ENCODE measurements around the gene LECT2.
A peak's percentile ranks its signal among the peaks of the same experiment; 100 is the strongest.

Gene LECT2

DNA sequence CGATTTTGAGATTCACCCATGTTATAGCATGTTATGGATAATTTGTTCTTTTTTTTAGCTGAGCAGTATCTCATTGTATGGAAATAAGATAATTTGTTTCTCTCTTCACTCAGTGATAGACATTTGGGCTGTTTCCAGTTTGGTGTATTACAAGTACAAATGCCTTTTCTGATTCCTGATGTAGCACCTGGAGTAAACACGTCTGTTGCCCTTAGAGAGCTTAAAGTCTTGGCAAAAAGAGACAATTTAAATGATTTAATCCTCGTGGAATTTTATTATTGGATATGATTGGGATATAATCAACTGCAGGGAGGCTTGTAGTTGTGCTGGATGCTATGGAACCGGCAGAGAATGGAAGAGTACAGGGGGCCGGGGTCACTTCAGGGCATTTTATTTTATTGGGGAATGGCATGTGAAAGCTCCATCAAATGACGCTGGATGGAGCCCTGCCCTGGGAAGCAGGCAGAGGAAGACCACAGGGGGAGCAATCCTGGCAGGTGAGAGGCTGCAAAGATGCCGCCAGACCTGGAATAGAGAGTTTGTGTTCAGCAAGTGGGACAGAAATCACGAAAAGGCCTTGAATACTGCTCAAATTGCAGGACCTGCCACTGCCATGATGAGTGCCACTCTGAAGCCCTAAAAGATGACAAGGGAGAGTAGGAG is 43.0 kb upstream of the LECT2 start:
- H3K4me3 ChIP-seq (ENCODE audit: low read depth, low read length) = no peak overlapping the region
- DNase-seq (ENCODE audit: low read depth) = no peak
- TF ChIP-seq, protein P1, sequence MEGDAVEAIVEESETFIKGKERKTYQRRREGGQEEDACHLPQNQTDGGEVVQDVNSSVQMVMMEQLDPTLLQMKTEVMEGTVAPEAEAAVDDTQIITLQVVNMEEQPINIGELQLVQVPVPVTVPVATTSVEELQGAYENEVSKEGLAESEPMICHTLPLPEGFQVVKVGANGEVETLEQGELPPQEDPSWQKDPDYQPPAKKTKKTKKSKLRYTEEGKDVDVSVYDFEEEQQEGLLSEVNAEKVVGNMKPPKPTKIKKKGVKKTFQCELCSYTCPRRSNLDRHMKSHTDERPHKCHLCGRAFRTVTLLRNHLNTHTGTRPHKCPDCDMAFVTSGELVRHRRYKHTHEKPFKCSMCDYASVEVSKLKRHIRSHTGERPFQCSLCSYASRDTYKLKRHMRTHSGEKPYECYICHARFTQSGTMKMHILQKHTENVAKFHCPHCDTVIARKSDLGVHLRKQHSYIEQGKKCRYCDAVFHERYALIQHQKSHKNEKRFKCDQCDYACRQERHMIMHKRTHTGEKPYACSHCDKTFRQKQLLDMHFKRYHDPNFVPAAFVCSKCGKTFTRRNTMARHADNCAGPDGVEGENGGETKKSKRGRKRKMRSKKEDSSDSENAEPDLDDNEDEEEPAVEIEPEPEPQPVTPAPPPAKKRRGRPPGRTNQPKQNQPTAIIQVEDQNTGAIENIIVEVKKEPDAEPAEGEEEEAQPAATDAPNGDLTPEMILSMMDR (conservative IDR thresholded peaks at IDR 0.05; ENCODE audit: low read depth, low read length) = no peak

DNA sequence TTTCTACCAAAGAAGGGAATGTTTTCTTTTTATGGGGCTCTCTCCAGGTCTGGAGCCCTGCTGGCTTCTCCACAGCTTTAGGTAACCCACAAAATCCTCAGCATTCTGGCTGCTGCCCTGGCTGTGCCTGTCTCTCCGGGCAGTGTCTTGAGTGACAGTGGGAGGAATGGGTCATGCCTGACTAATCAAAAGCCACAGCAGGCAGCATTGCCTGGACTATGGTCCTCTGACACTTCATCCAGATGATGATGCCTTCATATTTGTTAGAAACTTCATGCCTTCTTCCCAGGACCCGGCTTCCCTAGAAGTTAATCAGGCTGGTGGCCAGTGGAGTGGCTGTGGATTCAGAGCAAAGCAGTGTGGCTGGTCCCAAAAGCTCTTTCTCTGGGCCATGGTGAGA is 41.8 kb upstream of the LECT2 start:
- DNase-seq (ENCODE audit: low read depth) = no peak
- no peak overlapping the region for H3K4me3 ChIP-seq (ENCODE audit: low read depth, low read length)
- TF ChIP-seq, protein P1 (conservative IDR thresholded peaks at IDR 0.05; ENCODE audit: low read depth, low read length) = no peak

- no peak for DNase-seq (ENCODE audit: low read depth)
- no peak overlapping the region for H3K4me3 ChIP-seq (ENCODE audit: low read depth, low read length)
- TF ChIP-seq, protein P1 (conservative IDR thresholded peaks at IDR 0.05; ENCODE audit: low read depth, low read length) = no peak
Measured at GRCh38 chr5:135995976-135996375, 41.2 kb upstream of the LECT2 start.

GRCh38 chr5:135993880-135994636 is 39.3 kb upstream of the LECT2 start:
- TF ChIP-seq, protein P1 (conservative IDR thresholded peaks at IDR 0.05; ENCODE audit: low read depth, low read length) = no peak
- DNase-seq (ENCODE audit: low read depth) = peak; percentile 80

GRCh38 chr5:135993335-135993879 is 38.6 kb upstream of the LECT2 start:
- H3K4me3 ChIP-seq (ENCODE audit: low read depth, low read length) = no peak overlapping the region
- DNase-seq (ENCODE audit: low read depth) = no peak
- TF ChIP-seq, protein P1 (conservative IDR thresholded peaks at IDR 0.05; ENCODE audit: low read depth, low read length) = no peak

More at GRCh38 chr5:135993880-135994636, 39.3 kb upstream of the LECT2 start:
- H3K4me3 ChIP-seq (ENCODE audit: low read depth, low read length) = no peak overlapping the region

GRCh38 chr5:135991429-135991828 is 36.6 kb upstream of the LECT2 start:
- TF ChIP-seq, protein P1 (conservative IDR thresholded peaks at IDR 0.05; ENCODE audit: low read depth, low read length) = no peak
- H3K4me3 ChIP-seq (ENCODE audit: low read depth, low read length) = no peak overlapping the region
- no peak for DNase-seq (ENCODE audit: low read depth)
